CD14-positive monocyte (primary cell): ENCODE data around the gene TMEM19. TPM values are rescaled to one million over a fixed set of nuclear protein-coding genes. Genes with fewer than 3 reads are reported as not detected.

Experiments used
- DNase-seq, 3 donors: peaks; one replicate each; pipeline ENCODE4 v3.0.0-alpha.2; 2011 to 2022
- H2AFZ ChIP-seq: 2 replicates; pipeline ENCODE4 v1.6.0; 2012; ENCODE audit warnings: mild to moderate bottlenecking, low read depth, low read length, inconsistent platforms; ENCODE audit not compliant: insufficient read depth, poor library complexity, severe bottlenecking
- H3K27ac ChIP-seq, 2 donors: 1 replicate in 1 of 2; 2 replicates in 1 of 2; pipeline ENCODE4 v1.5.1; 2012 to 2013; ENCODE audit warnings: low read length in 2 of 2, control low read depth in 1 of 2, inconsistent platforms in 1 of 2, low read depth in 1 of 2, mild to moderate bottlenecking in 1 of 2
- H3K27me3 ChIP-seq, 2 donors: one replicate each; pipeline versions ENCODE4 v1.6.0 to v1.6.1; 2011 to 2013; ENCODE audit warnings: low read length in 2 of 2; ENCODE audit not compliant: control insufficient read depth in 2 of 2, insufficient read depth in 2 of 2
- H3K36me3 ChIP-seq, 2 donors: replicated peaks in 1 of 2; 1 replicate in 1 of 2; 2 replicates in 1 of 2; pipeline versions ENCODE4 v1.5.1 to v1.6.1; 2012 to 2013; ENCODE audit warnings: low read length in 2 of 2, control low read depth in 1 of 2, inconsistent platforms in 1 of 2, mild to moderate bottlenecking in 1 of 2; ENCODE audit not compliant: insufficient read depth in 2 of 2, control insufficient read depth in 1 of 2
- H3K4me1 ChIP-seq, 2 donors: 1 replicate in 1 of 2; 2 replicates in 1 of 2; pipeline versions ENCODE4 v1.5.1 to v1.6.1; 2012 to 2013; ENCODE audit warnings: low read length in 2 of 2, control low read depth in 1 of 2, inconsistent platforms in 1 of 2, mild to moderate bottlenecking in 1 of 2, moderate library complexity in 1 of 2; ENCODE audit not compliant: insufficient read depth in 2 of 2, control insufficient read depth in 1 of 2
- H3K4me2 ChIP-seq: replicated peaks from 2 replicates; pipeline ENCODE3; 2012; ENCODE audit warnings: low read length, moderate library complexity, mild to moderate bottlenecking; ENCODE audit not compliant: poor library complexity, severe bottlenecking; ENCODE audit errors: extremely low read depth
- H3K4me3 ChIP-seq, 3 experiments: fragments of 200-600 bp in 1 of 3; sonication (generic) in 1 of 3; replicated peaks in 1 of 3; 1 replicate in 2 of 3; 2 replicates in 1 of 3; pipeline ENCODE4 v1.5.1; 2011 to 2013; ENCODE audit warnings: low read length in 3 of 3, mild to moderate bottlenecking in 3 of 3, control low read depth in 2 of 3, low read depth in 2 of 3, inconsistent platforms in 1 of 3, moderate library complexity in 1 of 3
- H3K79me2 ChIP-seq: 2 replicates; pipeline ENCODE4 v1.6.0; 2012; ENCODE audit warnings: mild to moderate bottlenecking, control low read depth, inconsistent platforms, low read length, moderate library complexity; ENCODE audit not compliant: insufficient read depth
- H3K9ac ChIP-seq: 2 replicates; pipeline ENCODE4 v1.6.0; 2017; ENCODE audit warnings: low read length, mild to moderate bottlenecking; ENCODE audit not compliant: insufficient read depth, poor library complexity, severe bottlenecking
- H3K9me3 ChIP-seq, 2 donors: replicated peaks in 1 of 2; 1 replicate in 1 of 2; 2 replicates in 1 of 2; pipeline versions ENCODE4 v1.5.1 to v1.6.1; 2012 to 2013; ENCODE audit warnings: low read length in 2 of 2, control low read depth in 1 of 2; ENCODE audit not compliant: control insufficient read depth in 1 of 2, insufficient read depth in 1 of 2
- H4K20me1 ChIP-seq: 2 replicates; pipeline ENCODE4 v1.6.0; 2012; ENCODE audit warnings: mild to moderate bottlenecking, low read length, control low read depth, moderate library complexity; ENCODE audit not compliant: insufficient read depth
- H3K27ac Mint-ChIP-seq, 7 donors: one replicate each; pipeline ENCODE4 v1.8.0; 2020; ENCODE audit warnings: mild to moderate bottlenecking in 7 of 7, mixed read lengths in 7 of 7, moderate library complexity in 6 of 7, inconsistent platforms in 2 of 7
- H3K27me3 Mint-ChIP-seq, 3 donors: one replicate each; pipeline ENCODE4 v1.8.0; 2021 to 2022; ENCODE audit warnings: low read depth in 3 of 3, mild to moderate bottlenecking in 3 of 3, mixed read lengths in 3 of 3, moderate library complexity in 3 of 3, inconsistent platforms in 1 of 3
- H3K36me3 Mint-ChIP-seq, 2 donors: one replicate each; pipeline ENCODE4 v1.8.0; 2020; ENCODE audit warnings: mixed read lengths in 2 of 2, inconsistent platforms in 1 of 2, mild to moderate bottlenecking in 1 of 2
- H3K4me1 Mint-ChIP-seq: one replicate; pipeline ENCODE4 v1.8.0; 2020; ENCODE audit warnings: mild to moderate bottlenecking, mixed read lengths
- H3K4me3 Mint-ChIP-seq, 2 donors: one replicate each; pipeline ENCODE4 v1.8.0; 2020; ENCODE audit warnings: mild to moderate bottlenecking in 2 of 2, mixed read lengths in 2 of 2, moderate library complexity in 1 of 2
- H3K9me3 Mint-ChIP-seq, 7 donors: one replicate each; pipeline ENCODE4 v1.8.0; 2020 to 2022; ENCODE audit warnings: mixed read lengths in 7 of 7, mild to moderate bottlenecking in 6 of 7, moderate library complexity in 6 of 7, inconsistent platforms in 2 of 7
- CTCF ChIP-seq: fragments of 200-600 bp; IDR thresholded peaks from one replicate; pipeline ENCODE4 v1.8.0; 2022; ENCODE audit warnings: antibody characterized with exemption, mild to moderate bottlenecking
- WGBS: methylation state at CpG from one replicate; pipeline ENCODE4 v1.1.5; 2013; ENCODE audit warnings: missing lambda C conversion rate; ENCODE audit not compliant: insufficient coverage; 5-methylcytosine and 5-hydroxymethylcytosine counted together
- intact Hi-C, 2 donors: fragments of 100-400 bp; cut with micrococcal nuclease; formaldehyde crosslinking; loops; one replicate each; pipeline versions ENCODE4 v1.15.0 to v1.15.1; 2023
- polyA plus RNA-seq, 3 donors: library from polyadenylated mRNA; depleted of rRNA in 1 of 3; unstranded in 2 of 3; stranded (reverse) in 1 of 3; fragments of 300-500 nt in 2 of 3; fragments of >200 nt in 1 of 3; fragmentation: Illumina TruSeq in 2 of 3; gene quantifications; 1 replicate in 2 of 3; 2 replicates in 1 of 3; pipeline ENCODE4 v1.2.3, GENCODE V29; 2012 to 2021

TMEM19 gene
- polyA plus RNA-seq, 3 donors, result 9.1 to 39.7 (median 25.4) TPM

DNA sequence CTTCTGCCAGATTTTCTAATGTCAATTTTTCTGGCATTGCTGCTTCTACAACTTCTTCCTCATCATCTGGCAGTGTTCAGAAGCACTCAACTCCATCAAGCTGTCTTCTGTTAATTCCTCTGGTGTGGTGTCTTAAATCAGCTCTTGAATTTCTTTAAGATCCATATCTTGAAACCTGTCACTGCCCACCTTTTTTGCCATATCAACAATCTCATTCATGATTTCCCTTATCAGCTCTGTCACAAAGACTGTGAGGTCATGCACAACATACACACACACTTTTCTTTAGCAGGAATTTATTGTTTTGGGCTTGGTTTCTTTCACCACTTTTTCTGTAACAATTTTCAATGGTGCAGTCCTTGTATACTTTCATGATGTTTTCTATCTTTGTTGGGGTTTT, 14.6 kb upstream of the TMEM19 start:
- no peak overlapping the region for H3K27ac ChIP-seq
- H3K27me3 ChIP-seq, result no peaks in the 10 kb centered on the region
- no peaks in the 10 kb centered on the region for H3K4me1 ChIP-seq
- no peaks in the 10 kb centered on the region for H3K36me3 ChIP-seq
- H2AFZ ChIP-seq, result no peak overlapping the region
- Mint-ChIP-seq H3K27me3 (no peaks in the 10 kb centered on the region), H3K9me3 (no peaks in the 10 kb centered on the region), H3K36me3 (no peaks in the 10 kb centered on the region), H3K4me3 (no peak overlapping the region), H3K4me1 (peaks cover 6% of the 10 kb centered on the region), H3K27ac (no peak overlapping the region)
- no peak for DNase-seq
- H3K4me2 ChIP-seq, result no peak overlapping the region
- H4K20me1 ChIP-seq, result no peaks in the 10 kb centered on the region
- intact Hi-C loops, result no loop called here
- no peak overlapping the region for H3K4me3 ChIP-seq
- H3K79me2 ChIP-seq, result peaks cover 4% of the 10 kb centered on the region
- no peak overlapping the region for H3K9ac ChIP-seq
- no peaks in the 10 kb centered on the region for H3K9me3 ChIP-seq
- TF ChIP-seq CTCF, result no peak

- H3K9me3 Mint-ChIP-seq, result no peaks in the 10 kb centered on the region
- Histone ChIP-seq H3K27ac (no peak overlapping the region), H3K9me3 (no peaks in the 10 kb centered on the region), H3K4me3 (no peak overlapping the region), H3K27me3 (no peaks in the 10 kb centered on the region), H3K4me2 (no peak overlapping the region), H3K4me1 (no peaks in the 10 kb centered on the region), H2AFZ (no peak overlapping the region), H3K36me3 (no peaks in the 10 kb centered on the region), H4K20me1 (no peaks in the 10 kb centered on the region), H3K9ac (no peak overlapping the region), H3K79me2 (no peaks in the 10 kb centered on the region)
- H3K4me3 Mint-ChIP-seq, result no peak overlapping the region
- TF ChIP-seq CTCF, result no peak
- intact Hi-C loops, result no loop called here
- no peak for DNase-seq
- H3K36me3 Mint-ChIP-seq, result peaks cover 0 to 4% of the 10 kb centered on the region in 2 donors
- no peak overlapping the region for H3K27ac Mint-ChIP-seq
- H3K27me3 Mint-ChIP-seq, result no peaks in the 10 kb centered on the region
- peaks cover 6% of the 10 kb centered on the region for H3K4me1 Mint-ChIP-seq
- WGBS, result no CpG with 5 or more reads among the region's 1 CpG
Observed at GRCh38 chr12:71671816-71672215, 14.1 kb upstream of the TMEM19 start.
